Mucosa of rectum (tissue), 2 donors: Measurements from ENCODE around the gene MED13L.

Source experiments
- H3K27ac ChIP-seq, 2 donors: one replicate each; pipeline ENCODE4 v1.7.0; 2013; ENCODE audit warnings: inconsistent platforms in 2 of 2, low read depth in 2 of 2, low read length in 2 of 2
- H3K27me3 ChIP-seq, 2 donors: one replicate each; pipeline ENCODE4 v1.7.0; 2013; ENCODE audit warnings: low read length in 2 of 2; ENCODE audit not compliant: control insufficient read depth in 2 of 2, insufficient read depth in 2 of 2
- H3K36me3 ChIP-seq, 2 donors: one replicate each; pipeline ENCODE4 v1.7.0; 2013; ENCODE audit warnings: low read length in 2 of 2; ENCODE audit not compliant: control insufficient read depth in 2 of 2, insufficient read depth in 2 of 2
- H3K4me1 ChIP-seq, 2 donors: one replicate each; pipeline ENCODE4 v1.7.0; 2013; ENCODE audit warnings: low read length in 2 of 2, mild to moderate bottlenecking in 1 of 2; ENCODE audit not compliant: control insufficient read depth in 2 of 2, insufficient read depth in 2 of 2
- H3K4me3 ChIP-seq, 2 donors: one replicate each; pipeline ENCODE4 v1.7.0; 2013; ENCODE audit warnings: low read length in 2 of 2
- H3K9ac ChIP-seq, 2 donors: one replicate each; pipeline ENCODE4 v1.7.0; 2013; ENCODE audit warnings: low read length in 2 of 2, low read depth in 1 of 2, mild to moderate bottlenecking in 1 of 2
- H3K9me3 ChIP-seq, 2 donors: one replicate each; pipeline ENCODE4 v1.7.0; 2013; ENCODE audit warnings: low read length in 2 of 2; ENCODE audit not compliant: control insufficient read depth in 2 of 2
- donor health status: healthy.
- donor health status: Normal muscosa, but diverticular disease.

MED13L gene

DNA sequence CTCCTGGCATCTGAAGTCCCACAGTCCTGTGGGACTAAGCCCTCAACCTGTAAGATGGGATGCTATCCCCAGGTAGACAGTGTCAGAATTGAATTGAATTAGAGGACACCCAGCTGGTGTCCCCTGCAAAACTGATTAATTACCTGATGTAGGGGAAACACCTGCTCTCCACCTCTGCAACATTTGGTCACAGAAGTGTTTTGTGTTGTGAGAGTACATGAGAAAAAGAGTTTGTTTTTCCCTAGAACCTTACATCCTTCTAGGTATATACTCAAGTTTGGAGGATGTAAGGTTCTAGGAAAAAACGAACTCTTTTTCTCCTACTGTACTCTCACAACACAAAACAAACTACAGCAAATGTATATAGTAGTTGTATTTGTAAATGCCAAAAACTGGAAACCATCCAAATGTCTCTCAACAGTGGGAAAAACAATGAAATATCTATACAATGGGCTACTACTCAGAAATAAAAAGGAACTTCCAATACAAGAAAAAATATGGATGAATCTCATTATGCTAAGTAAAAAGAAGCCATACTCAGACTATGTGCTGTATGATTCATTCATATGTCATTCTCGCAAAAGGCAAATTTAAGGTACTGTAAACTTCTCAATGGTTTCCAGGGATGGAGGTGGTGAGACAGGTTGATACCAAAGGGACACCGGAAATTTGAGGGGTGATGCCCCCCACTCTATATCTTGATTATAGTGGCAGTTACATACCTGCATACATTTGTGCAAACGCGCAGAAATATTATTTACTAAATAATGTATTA, 160.7 kb downstream of the MED13L start:
- Histone ChIP-seq H3K4me3 (no peak overlapping the region), H3K27ac (no peak overlapping the region), H3K36me3 (no peaks in the 10 kb centered on the region), H3K9me3 (no peaks in the 10 kb centered on the region), H3K4me1 (peaks cover 0 to 5% of the 10 kb centered on the region in 2 donors), H3K27me3 (no peaks in the 10 kb centered on the region), H3K9ac (no peak overlapping the region)

GRCh38 chr12:116113398-116114130, 163.9 kb downstream of the MED13L start:
- Histone ChIP-seq H3K4me3 (no peak overlapping the region), H3K36me3 (no peaks in the 10 kb centered on the region), H3K27me3 (no peaks in the 10 kb centered on the region), H3K27ac (no peak overlapping the region), H3K4me1 (no peaks in the 10 kb centered on the region), H3K9me3 (no peaks in the 10 kb centered on the region), H3K9ac (no peak overlapping the region)

- Histone ChIP-seq H3K27ac (no peak overlapping the region), H3K9ac (no peak overlapping the region), H3K9me3 (no peaks in the 10 kb centered on the region), H3K36me3 (peaks cover 0 to 9% of the 10 kb centered on the region in 2 donors), H3K4me1 (no peaks in the 10 kb centered on the region), H3K27me3 (no peaks in the 10 kb centered on the region), H3K4me3 (no peak overlapping the region)
Measured at GRCh38 chr12:116106870-116107269, 170.6 kb downstream of the MED13L start.

DNA sequence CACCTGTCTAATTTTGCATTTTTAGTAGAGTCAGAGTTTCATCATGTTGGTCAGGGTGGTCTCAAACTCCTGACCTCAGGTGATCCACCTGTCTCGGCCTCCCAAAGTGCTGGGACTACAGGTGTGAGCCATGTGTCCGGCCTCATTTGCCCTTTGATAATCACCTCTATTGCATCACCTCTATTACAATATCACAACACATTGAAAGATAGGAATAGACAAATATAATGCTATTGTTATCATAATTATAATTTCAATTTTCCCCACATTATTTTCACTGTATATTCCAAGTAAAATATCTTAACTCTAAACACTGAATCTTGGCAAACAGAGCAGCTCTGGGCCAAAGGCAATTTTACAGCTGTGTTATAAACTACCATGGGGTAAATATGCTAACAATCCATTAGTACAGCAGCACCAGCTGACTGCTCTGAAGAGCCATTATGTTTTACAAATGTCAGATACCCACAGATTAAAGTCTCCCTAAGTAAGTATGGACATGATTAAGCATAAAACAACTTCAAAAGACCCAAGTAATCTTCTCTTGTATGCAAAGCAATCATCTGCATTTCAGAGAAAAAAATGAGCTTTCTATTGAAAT, 173.2 kb downstream of the MED13L start:
- Histone ChIP-seq H3K9me3 (no peaks in the 10 kb centered on the region), H3K27ac (no peak overlapping the region), H3K9ac (no peak overlapping the region), H3K4me3 (no peak overlapping the region), H3K4me1 (no peaks in the 10 kb centered on the region), H3K27me3 (no peaks in the 10 kb centered on the region), H3K36me3 (peaks cover 0 to 9% of the 10 kb centered on the region in 2 donors)

- no peaks in the 10 kb centered on the region for H3K4me1 ChIP-seq
- H3K27me3 ChIP-seq = no peaks in the 10 kb centered on the region
- H3K36me3 ChIP-seq = peaks cover 0 to 9% of the 10 kb centered on the region in 2 donors
- no peaks in the 10 kb centered on the region for H3K9me3 ChIP-seq
- no peak overlapping the region for H3K9ac ChIP-seq
- H3K4me3 ChIP-seq = no peak overlapping the region
- no peak overlapping the region for H3K27ac ChIP-seq
Measured at GRCh38 chr12:116101991-116102390, 175.5 kb downstream of the MED13L start.

DNA sequence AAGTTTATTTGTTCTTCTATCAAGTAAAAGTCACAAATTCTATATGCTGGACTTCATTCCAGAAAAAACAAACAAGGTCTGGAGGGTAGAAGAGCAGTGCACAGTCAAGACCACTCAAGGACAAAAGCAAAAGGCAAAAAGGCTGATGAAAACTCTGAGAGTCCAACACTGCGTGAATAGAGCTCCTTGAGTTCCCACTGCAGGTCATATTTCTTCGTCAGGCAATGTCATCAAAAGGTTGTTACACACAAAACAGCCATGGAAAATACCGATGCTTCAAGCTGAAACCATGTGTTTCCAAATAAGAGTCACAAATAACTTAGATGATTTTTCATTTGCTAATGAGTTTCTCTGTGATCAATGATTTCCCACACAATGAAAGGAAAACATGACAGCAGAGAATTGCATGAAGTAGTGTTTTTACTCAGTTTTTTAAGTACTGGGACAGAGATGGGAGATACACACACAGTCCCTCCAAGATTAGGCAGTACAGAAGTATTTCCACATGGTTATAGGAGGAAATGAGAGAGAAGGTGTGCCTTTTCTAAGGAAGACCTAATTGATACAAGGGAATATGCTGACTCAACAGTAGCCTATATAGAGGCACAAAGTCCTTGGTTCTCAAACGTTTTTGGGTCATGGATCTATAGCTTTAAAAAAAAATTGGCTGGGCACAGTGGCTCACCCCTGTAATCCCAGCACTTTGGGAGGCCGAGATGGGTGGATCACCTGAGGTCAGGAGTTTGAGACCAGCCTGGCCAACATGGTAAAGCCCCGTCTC, 177.7 kb downstream of the MED13L start:
- no peaks in the 10 kb centered on the region for H3K36me3 ChIP-seq
- H3K9ac ChIP-seq = no peak overlapping the region
- no peaks in the 10 kb centered on the region for H3K9me3 ChIP-seq
- no peaks in the 10 kb centered on the region for H3K4me1 ChIP-seq
- no peak overlapping the region for H3K27ac ChIP-seq
- H3K27me3 ChIP-seq = no peaks in the 10 kb centered on the region
- no peak overlapping the region for H3K4me3 ChIP-seq

- Histone ChIP-seq H3K4me1 (no peaks in the 10 kb centered on the region), H3K4me3 (no peak overlapping the region), H3K9ac (no peak overlapping the region), H3K36me3 (no peaks in the 10 kb centered on the region), H3K27ac (no peak overlapping the region), H3K9me3 (no peaks in the 10 kb centered on the region), H3K27me3 (no peaks in the 10 kb centered on the region)
Measured at GRCh38 chr12:116096874-116097273, 180.6 kb downstream of the MED13L start.

DNA sequence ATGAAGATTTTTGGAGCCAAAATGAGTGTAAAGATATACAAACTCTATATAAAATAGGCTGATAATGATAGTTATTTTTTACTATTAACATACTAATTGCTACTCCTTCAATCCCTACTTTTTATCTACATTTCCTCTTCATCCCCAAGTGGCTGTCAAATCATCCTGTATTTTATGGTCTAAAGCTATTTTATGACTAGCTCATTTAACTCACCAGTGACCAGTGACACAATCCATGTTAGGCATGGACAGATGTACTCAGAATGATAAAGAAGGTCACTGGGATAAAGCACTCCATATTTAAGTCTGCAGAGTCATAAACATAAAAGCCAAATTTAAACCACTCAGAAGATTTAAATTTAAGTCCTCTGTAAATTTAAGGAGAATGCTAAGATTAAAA, 183.0 kb downstream of the MED13L start:
- Histone ChIP-seq H3K4me1 (no peaks in the 10 kb centered on the region), H3K9ac (no peak overlapping the region), H3K9me3 (no peaks in the 10 kb centered on the region), H3K27me3 (no peaks in the 10 kb centered on the region), H3K4me3 (no peak overlapping the region), H3K36me3 (no peaks in the 10 kb centered on the region), H3K27ac (no peak overlapping the region)

- H3K9ac ChIP-seq = no peak overlapping the region
Measured at GRCh38 chr12:116093915-116094314, 183.6 kb downstream of the MED13L start.

More at GRCh38 chr12:116093915-116094314, 183.6 kb downstream of the MED13L start:
- no peak overlapping the region for H3K27ac ChIP-seq
- H3K4me1 ChIP-seq = no peaks in the 10 kb centered on the region
- H3K27me3 ChIP-seq = no peaks in the 10 kb centered on the region
- no peaks in the 10 kb centered on the region for H3K9me3 ChIP-seq
- no peak overlapping the region for H3K4me3 ChIP-seq
- H3K36me3 ChIP-seq = no peaks in the 10 kb centered on the region
